OCI-LY1 (cell line): Measurements from ENCODE around the gene GPR39.

ENCODE experiments used
- CTCF ChIP-seq: fragments of 200-600 bp; sonication (generic), shearing (Covaris generic); IDR thresholded peaks from 2 replicates; pipeline ENCODE4 v1.5.1; 2017; ENCODE audit warnings: mild to moderate bottlenecking, antibody characterized with exemption, low read length, moderate library complexity, mixed read lengths
- EZH2 ChIP-seq: fragments of 200-600 bp; sonication (generic), shearing (Covaris generic); IDR thresholded peaks from 2 replicates; pipeline ENCODE4 v1.8.0; 2017; ENCODE audit warnings: borderline replicate concordance, mixed run types, mild to moderate bottlenecking, antibody characterized with exemption, low read length, moderate library complexity, mixed read lengths

GRCh38 chr2:132598536-132598935, 181.9 kb downstream of the GPR39 start:
- TF ChIP-seq CTCF (no peak), EZH2 (no peak)
